KOPT-K1 (cell line): Measurements from ENCODE around the gene CFAP43.

Experiments used
- H3K27ac ChIP-seq: fragments of 200-600 bp; sonication (generic); 2 replicates; pipeline ENCODE4 v1.5.1; 2016; ENCODE audit warnings: antibody characterized with exemption, mild to moderate bottlenecking, low read depth, low read length; ENCODE audit not compliant: poor library complexity, severe bottlenecking
- H3K36me3 ChIP-seq: fragments of 200-600 bp; sonication (generic); 2 replicates; pipeline ENCODE4 v1.5.1; 2017; ENCODE audit warnings: antibody characterized with exemption, mild to moderate bottlenecking, low read length, moderate library complexity; ENCODE audit not compliant: insufficient read depth
- H3K9me3 ChIP-seq: fragments of 200-600 bp; sonication (generic); 2 replicates; pipeline ENCODE4 v1.5.1; 2017; ENCODE audit warnings: antibody characterized with exemption, low read length, mild to moderate bottlenecking; ENCODE audit not compliant: insufficient read depth, poor library complexity, severe bottlenecking

CFAP43 gene

DNA sequence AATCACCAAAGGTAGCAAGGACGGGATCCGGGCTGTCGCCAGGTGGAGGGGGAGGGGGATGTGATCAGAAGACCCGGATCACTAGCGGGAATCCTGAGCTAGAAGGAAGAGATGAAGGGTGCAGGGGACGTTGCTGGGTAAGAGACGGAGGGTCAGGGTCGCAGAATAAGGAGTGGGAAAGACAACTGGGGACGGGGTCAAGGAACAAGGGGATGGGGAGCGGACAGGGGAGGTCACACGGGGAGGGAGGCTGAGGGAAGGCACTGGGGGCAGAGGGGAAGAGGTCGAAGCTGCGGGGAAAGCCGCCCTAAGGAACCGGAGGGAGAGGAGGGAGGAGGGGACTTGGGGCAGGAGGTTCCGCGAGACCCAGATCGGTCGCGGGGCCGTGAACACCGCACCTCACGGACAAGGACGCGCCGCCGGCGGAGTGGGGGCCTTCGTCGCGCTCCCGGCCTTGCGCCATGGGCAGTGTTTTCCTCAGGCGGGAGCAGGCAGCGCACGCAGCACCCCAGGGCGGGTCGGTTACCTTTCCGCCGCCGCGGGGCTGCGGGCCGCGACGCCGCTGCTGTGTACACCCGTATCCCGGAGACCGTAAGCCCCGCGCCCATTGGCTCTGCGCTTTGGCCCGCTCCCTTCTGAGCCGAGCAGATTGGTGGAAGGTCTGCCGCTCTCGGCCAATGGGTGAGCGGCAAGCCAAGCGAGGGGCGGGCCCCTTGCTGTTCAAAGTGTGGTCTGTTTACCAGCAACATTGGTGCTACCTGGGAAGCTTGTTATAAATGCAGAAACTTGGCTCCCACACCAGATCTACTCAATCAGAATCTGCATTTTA is at the start of gene CFAP43:
Gene CFAP43 (minus strand): TSS at position 581 of the 829 bp plus-strand sequence. CDS start 118 bp downstream, at position 463.
- Histone ChIP-seq H3K9me3 (peaks cover 57% of the 10 kb centered on the region), H3K27ac (no peak within 1 kb of the TSS), H3K36me3 (no peaks in the 10 kb centered on the region)

DNA sequence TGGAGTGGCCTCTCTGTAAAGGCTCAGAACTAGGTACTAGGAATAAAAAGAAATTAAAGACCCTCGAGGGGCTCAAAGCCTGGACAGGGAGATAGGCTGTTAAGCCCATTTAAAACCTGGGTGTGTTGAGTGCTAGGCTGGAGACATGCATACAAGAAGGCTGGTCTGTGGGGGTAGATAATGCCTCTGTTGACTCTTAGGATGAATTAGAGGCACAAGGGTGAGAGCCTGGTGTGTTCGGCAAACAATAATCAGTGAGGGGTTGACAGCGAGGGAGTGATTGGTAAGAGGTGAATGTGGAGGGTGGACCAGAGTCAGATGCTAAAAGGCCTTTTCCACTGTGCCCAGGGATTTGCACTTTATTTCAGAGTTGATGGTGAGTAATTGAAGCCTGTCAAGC is 49.5 kb upstream of the CFAP43 start:
- no peak overlapping the region for H3K27ac ChIP-seq
- no peaks in the 10 kb centered on the region for H3K36me3 ChIP-seq

DNA sequence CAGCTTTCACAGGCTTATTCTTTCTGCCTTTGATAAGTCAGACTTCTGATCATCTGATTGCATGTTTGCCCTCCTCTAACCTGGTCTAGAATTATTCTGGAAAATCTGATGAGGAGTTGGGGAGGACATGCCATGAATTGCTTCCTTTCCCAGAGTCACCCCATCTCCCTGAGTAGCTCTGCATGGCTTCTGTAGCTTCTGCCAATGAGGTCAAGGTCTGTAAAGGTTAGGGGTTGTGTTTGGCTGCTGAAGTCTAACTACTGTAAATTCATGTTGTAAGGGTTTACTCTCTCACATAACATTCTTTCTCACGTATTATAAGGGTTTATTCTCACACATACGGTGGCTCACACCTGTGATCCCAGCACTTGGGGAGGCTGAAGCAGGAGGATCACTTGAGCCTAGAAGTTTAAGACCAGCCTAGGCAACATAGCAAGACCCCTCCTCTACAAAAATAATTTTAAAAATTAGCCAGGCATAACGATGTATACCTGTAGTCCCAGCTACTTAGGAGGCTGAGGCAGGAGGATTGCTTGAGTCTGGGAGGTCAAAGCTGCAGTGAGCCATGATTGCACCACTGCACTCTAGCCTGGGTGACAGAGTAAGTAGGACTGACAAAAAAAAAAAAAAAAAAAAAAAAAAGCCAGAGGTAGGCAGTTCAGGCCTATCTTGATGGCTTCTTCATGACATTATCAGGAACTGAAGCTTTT is 47.5 kb upstream of the CFAP43 start:
- Histone ChIP-seq H3K36me3 (no peaks in the 10 kb centered on the region), H3K27ac (no peak overlapping the region), H3K9me3 (no peaks in the 10 kb centered on the region)

More for the DNA sequence above, 49.5 kb upstream of the CFAP43 start:
- H3K9me3 ChIP-seq, result no peaks in the 10 kb centered on the region

GRCh38 chr10:104277785-104278184 is 45.6 kb upstream of the CFAP43 start:
- Histone ChIP-seq H3K27ac (no peak overlapping the region), H3K9me3 (no peaks in the 10 kb centered on the region), H3K36me3 (no peaks in the 10 kb centered on the region)

- no peak overlapping the region for H3K27ac ChIP-seq
- H3K9me3 ChIP-seq, result no peaks in the 10 kb centered on the region
- no peaks in the 10 kb centered on the region for H3K36me3 ChIP-seq
Observed at GRCh38 chr10:104276192-104276591, 44.0 kb upstream of the CFAP43 start.

GRCh38 chr10:104274762-104275721 is 42.9 kb upstream of the CFAP43 start:
- no peaks in the 10 kb centered on the region for H3K9me3 ChIP-seq
- H3K27ac ChIP-seq, result no peak overlapping the region
- no peaks in the 10 kb centered on the region for H3K36me3 ChIP-seq

- Histone ChIP-seq H3K36me3 (no peaks in the 10 kb centered on the region), H3K27ac (no peak overlapping the region), H3K9me3 (no peaks in the 10 kb centered on the region)
Observed at GRCh38 chr10:104273899-104274575, 41.9 kb upstream of the CFAP43 start.

DNA sequence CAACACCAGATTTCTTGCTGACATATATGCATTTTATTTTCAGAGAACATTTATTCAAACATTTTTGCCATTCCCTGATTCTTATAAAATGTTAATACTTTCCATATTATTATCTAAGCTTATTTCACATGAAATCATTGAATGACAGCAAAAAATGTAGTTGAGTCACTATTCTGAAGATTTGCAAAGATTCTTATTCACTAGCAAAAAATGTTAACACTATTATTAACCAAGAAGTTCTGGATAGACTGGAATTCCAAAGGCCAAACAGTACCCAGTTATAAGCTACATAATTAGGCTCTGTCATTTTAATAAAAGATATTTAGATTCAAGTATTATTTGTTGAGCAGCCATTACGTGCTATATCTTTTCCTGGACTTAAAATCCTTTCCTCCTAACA is 41.1 kb upstream of the CFAP43 start:
- no peak overlapping the region for H3K27ac ChIP-seq

GRCh38 chr10:104268713-104269645 is 36.8 kb upstream of the CFAP43 start, which contains the start of gene GSTO2:
GSTO2 (plus strand) TSS chr10:104269184; CDS start chr10:104274916, 5,732 bp downstream.
- Histone ChIP-seq H3K9me3 (no peaks in the 10 kb centered on the region), H3K36me3 (peaks cover 41% of the 10 kb centered on the region), H3K27ac (peak within 1 kb of the TSS; percentile 67)

More for the DNA sequence above, 41.1 kb upstream of the CFAP43 start:
- Histone ChIP-seq H3K36me3 (no peaks in the 10 kb centered on the region), H3K9me3 (no peaks in the 10 kb centered on the region)

DNA sequence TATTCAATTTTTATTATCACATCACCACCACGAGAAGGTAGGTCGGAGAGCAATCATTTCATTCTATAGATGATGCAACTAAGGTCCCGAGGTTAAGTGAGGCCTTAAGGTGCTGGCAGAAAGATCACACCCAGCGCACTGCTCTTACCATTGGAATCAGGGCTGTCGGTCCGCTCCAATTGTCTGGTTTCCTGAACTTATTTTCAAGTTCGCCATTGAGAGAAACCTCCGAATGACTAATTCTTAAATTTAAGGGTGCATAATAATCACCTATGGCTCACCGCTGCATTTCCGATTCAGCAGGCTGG is 36.2 kb upstream of the CFAP43 start:
- peaks cover 47% of the 10 kb centered on the region for H3K36me3 ChIP-seq
- no peaks in the 10 kb centered on the region for H3K9me3 ChIP-seq
- H3K27ac ChIP-seq, result peak overlapping the region; percentile 67

DNA sequence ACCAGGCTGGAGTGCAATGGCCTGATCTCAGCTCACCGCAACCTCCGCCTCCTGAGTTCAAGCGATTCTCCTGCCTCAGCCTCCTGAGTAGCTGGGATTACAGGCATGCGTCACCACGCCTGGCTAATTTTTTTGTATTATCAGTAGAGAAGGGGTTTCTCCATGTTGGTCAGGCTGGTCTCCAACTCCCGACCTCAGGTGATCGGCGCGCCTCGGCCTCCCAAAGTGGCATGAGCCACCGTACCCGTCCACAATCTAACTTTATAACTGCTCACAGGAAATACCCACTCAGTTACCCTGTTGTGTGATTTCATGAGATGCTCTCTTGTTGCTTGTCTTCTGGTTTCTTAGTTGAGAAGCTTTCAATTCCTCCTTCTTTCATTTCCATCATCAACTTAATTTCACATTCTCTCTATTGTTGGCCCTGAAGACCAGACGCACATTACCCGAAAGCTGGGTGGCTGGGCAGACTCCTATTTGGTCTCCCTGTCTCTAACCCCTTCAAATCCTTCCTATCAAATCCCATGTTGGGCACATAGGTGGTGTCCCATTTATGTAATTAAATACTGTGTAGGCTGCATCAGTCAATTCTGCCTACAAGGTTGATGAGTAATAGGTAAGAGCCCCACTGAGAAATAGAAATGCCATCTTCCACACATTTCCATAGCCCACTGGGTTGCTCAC is 35.7 kb upstream of the CFAP43 start:
- H3K36me3 ChIP-seq, result peaks cover 52% of the 10 kb centered on the region

DNA sequence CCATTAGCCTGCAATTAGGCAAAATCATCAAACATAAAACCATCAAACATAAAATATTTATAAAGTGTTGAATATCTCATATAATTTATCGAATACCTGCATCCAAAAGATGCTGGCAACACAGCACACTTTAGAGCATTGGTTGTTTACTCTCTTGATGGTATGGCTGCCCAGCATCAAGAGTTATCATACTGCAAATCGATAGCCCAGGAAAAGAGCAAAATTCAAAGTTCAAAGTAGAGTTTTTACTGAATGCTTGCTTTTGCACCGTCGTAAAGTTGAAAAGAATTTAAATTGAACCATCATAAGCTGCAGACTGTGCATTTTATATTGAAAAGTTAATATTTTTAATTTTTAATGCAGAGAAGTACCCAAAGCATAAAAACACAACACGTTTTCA is 32.6 kb upstream of the CFAP43 start:
- H3K9me3 ChIP-seq, result no peaks in the 10 kb centered on the region
- peaks cover 83% of the 10 kb centered on the region for H3K36me3 ChIP-seq
- H3K27ac ChIP-seq, result no peak overlapping the region

More for the DNA sequence above, 35.7 kb upstream of the CFAP43 start:
- H3K9me3 ChIP-seq, result no peaks in the 10 kb centered on the region
- H3K27ac ChIP-seq, result peak overlapping the region; percentile 67

- Histone ChIP-seq H3K36me3 (peaks cover 100% of the 10 kb centered on the region), H3K9me3 (no peaks in the 10 kb centered on the region), H3K27ac (no peak overlapping the region)
Observed at GRCh38 chr10:104262055-104262454, 29.9 kb upstream of the CFAP43 start.
